GM19395 (cell line): Measurements from ENCODE around the gene AHI1.
A peak's percentile ranks its signal among the peaks of the same experiment; 100 is the strongest.

Source experiments
- ATAC-seq: cut with Tn5 transposase; IDR thresholded peaks from one replicate; pipeline ENCODE4 v1.9.1; 2021; ENCODE audit warnings: mild to moderate bottlenecking, moderate library complexity; ENCODE audit not compliant: unreplicated experiment

The AHI1 gene

DNA sequence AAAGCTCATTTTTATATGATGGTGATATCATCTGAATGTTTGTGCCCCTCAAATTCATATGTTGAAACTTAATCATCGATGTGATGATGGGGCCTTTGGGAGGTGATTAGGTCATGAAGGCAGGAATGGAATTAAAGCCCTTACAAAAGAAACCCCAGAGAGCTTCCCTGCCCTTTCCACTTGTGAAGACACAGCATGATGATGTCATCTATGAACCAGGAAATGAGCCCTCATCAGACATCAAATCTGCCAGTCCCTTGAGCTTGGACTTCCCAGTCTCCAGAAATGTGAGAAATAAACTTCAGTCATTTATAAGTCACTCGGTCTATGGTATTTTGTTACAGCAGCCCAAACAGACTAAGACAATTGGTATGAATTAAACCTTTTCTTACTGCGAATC is 163.4 kb downstream of the AHI1 start:
- no peak for ATAC-seq

DNA sequence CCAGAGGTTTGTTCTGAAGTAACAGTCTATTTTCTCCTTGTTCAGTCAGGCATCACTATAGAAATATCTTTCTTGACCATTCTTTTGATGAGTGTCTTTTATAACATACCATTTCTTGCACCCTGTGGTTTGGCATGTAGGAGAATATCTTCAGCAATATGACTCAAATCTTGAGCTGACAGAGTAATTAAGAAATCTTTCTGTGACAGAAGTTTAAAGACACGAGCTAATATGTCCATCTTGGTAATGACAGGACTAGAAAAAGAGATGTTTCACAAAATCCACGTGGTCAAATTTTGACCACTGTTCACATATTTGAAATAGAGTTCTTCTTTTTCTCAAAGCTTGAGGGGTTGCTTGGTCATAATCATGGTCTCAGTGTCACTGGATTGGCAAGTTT is 166.5 kb downstream of the AHI1 start:
- peak; percentile 25 for ATAC-seq

DNA sequence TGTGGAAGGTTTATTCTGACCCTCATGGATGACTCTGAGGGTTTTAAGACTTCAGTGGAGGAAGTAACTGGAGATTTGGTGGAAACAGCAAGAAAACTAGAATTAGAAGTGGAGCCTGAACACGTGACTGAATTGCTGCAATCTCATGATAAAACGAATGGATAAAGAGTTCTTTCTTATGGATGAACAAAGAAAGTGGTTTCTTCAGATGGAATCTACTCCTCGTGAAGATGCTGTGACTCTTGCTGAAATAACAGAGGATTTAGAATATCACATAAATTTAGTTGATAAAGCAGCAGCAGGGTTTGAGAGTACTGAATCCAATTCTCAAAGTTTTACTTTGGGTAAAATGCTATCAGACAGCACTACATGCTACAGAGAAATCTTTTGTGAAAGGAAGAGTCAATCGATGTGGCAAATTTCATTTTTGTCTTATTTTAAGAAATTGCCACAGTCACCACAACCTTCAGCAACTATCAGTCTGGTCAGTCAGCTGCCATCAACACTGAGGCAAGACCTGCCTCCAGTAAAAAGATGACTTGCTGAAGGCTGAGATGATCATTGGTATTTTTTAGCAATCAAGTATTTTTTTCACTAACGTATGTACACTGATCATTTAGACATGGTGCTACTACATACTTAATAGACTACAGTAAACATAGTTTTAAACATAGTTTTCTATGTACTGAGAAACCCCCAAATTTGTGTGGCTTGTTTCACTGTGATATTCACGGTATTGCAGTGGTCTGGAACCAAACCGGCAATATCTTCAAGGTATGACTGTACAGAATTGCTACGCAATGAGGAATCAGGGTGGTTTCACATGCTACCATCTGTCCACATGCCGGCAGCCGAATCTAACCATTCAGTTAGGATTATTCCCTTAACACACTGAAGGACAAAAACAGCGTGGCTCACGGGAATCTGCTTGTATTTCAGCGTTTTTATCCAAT is 167.4 kb downstream of the AHI1 start:
- peak; percentile 95 for ATAC-seq

DNA sequence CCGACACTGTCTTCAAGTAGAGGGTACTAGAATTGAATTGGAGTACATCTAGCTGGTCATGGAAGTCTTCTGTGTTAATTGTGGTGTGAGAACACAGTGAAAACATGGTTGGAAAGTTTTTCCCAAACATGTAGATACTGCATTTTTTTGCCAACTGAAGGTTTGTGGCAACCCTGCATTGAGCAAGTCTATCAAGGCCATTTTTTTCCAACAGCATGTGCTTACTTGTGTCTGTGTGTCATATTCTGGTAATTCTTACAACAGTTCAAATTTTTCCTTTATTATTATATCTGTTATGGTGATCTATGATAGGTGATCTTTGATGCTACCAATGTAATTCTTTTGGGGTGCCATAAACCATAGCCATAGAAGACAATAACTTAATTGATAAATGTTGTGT is 169.4 kb downstream of the AHI1 start:
- ATAC-seq: no peak

DNA sequence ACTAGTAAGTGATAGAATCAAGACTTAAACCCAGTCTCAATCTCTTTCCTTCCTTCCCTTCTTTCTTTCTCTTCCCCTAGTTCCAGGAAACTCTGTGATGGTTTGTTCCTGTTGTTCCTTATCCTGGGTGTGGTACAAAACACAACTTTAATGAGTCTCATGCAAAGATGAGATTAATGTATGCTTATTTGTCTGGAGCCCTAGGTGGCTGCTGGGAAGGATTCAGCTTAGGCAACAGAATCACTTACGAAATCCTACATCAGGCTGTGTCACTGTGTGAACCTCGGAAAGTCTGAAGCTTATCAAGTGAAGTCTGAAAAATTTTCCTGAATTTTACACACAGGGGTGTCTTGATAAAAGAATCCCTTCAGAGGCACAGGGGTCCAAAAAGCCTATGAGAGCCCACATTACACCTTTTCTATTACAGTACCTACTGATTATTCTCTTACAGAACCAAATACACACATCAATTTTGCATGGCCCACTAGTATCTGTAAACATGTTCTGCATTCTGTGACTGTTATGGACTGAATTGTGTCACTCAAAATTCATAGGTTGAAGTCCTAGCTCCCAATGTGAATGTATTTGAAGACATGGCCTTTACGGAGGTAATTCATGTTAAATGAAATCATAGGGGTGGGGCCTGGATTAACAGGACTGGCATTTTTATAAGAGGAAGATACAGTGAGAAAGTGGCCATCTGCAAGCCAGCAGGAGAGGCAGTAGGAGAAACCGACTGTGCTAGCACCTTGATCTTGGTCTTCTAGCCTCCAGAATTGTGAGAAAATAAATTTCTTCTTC is 171.7 kb downstream of the AHI1 start:
- ATAC-seq: no peak

DNA sequence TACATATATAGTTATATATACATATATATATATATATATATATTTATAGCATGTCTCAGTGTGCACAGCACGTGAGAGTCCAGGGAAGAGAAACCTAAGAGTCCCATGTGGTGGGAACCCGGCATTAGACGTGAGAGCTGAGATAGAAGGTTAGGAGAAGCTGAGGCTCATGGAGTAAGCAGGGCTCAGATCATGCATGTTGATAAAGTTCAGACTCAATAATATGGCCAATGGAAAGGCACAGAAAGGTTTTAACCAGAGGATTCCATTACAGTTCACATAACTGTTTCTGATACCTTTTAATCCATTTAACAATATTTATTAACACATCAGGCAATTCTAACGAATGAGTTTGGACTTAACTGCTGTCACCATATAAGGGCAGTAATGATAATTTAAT is 173.0 kb downstream of the AHI1 start:
- ATAC-seq: no peak

DNA sequence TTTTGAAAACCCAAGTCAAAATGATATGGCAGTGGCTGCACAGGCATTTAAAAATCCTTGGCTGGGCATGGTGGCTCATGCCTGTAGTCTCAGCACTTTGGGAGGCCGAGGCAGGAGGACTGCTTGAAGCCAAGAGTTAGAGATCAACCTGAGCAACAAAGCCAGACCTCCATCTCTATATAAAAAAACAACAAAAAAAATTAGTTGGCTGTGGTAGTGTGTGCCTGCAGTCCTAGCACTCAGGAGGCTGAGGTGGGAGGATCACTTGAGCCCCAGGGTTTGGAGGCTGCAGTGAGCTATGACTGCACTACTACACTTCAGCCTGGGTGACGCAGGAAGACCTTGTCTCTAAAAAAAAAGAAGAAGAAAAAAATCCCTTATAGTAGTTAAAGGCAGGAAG is 173.6 kb downstream of the AHI1 start:
- ATAC-seq: no peak

DNA sequence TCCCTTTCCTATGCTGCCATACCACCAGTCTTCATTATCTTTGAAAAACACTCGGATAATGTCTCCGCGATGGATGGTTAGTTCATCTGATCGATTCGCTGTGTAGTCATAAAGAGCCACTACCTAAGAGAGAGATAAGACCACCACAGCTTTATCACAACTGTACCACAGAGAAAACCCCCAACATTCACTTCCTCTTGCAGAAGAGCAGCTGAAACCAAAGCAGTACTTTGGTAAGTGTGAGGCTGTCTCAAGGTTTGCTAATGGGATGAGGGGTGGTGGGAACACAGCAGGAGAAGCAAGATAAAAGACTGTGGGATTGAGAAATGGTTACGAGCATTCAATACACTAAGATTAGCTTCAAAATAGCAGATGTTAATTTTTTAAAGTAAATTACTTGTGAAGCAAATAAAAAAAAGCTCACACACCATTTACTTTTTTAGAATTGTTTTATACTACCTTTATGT is 174.3 kb downstream of the AHI1 start:
- peak; percentile 96 for ATAC-seq

DNA sequence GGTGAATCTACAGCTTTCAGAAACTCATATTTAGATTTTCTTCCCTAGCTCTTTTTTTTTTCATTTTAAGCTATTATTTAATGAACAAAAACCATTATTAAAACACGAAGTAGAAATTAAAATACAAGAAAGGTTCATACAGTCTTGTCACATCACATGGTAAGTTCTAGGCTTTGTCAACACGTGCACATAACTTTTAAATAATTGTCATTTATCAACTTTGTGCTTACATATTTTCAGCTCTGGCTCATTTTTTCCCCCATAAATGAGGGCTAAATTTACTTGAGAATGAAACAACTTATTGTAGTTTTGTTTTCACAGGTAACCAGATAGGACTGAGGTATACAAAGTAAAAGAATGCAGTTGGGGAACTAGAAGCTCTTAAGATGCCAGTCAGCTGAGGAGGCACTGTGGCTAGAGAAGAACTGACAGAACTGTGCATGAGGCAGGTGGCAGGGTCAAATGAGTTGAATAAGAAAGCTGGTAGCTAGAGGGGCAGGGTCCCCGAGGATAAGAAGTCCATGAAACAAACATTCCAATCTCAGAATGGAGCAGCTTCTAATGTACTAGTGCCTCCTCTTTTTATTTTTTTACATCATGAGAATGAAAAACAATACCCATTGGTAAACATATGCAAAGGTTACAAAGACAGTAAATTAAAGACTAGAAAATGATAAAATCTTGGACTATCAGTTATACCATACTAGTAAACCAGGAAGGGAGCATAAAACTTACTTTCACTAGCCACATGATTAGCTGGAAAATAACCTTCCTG is 174.9 kb downstream of the AHI1 start:
- ATAC-seq: peak; percentile 71

DNA sequence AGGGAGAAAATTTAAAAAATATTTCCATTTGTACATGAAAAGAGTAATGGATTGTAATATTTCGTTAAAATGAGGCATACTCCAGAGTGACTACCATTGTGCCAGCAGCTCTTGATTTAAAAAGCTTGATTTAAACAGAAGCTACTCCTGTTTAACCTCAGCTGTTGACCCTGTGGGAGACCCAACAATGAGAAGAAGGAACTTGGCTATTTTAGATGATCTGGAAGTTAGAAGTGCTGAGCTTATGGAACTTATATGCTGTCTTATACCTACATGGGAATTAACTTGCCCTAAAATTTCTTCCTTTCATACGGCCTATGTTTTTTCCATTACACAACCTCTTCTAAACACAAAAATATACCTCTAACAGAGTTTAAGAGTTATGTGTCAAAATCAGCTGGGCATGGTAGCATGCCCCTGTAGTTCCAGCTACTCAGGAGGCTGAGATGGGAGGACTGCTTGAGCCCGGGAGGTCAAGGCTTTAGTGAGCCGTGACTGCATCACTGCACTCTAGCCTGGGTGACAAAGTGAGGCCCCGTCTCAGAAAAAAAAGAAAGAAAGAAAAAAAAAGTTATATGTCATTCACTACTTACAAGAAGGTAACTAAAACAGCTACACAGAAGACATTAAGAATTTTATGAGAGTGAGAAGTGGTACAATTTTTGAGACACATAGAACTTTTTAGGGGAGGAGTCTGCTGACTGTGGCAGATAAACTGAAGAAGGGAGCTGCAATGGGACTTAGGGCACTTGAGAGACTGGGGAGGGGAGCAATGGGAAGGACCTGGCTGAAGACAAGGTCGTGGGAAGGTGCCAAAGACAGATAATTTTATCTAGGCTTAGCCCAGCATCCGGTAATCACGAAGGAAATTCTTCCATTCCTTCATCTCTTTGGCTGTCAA is 176.6 kb downstream of the AHI1 start:
- no peak for ATAC-seq

DNA sequence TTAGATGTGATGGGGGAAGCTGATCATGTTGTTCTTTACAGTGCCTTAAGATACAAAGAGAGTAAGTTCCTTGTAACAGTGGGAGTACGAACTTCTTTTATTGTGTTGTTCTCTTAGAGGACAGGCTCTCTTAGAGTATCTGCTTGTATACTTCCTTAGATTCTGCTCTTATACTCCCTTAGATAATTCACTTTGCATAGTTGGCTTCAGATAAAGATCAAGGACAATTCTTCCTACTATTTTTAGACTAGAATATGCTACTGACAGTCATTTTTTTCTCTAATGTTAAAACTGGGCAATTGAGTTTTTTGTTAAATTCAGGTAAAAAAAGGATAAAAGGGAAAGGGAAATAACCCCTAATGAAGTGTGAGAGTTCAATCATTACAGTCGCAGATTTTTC is 177.7 kb downstream of the AHI1 start:
- no peak for ATAC-seq

DNA sequence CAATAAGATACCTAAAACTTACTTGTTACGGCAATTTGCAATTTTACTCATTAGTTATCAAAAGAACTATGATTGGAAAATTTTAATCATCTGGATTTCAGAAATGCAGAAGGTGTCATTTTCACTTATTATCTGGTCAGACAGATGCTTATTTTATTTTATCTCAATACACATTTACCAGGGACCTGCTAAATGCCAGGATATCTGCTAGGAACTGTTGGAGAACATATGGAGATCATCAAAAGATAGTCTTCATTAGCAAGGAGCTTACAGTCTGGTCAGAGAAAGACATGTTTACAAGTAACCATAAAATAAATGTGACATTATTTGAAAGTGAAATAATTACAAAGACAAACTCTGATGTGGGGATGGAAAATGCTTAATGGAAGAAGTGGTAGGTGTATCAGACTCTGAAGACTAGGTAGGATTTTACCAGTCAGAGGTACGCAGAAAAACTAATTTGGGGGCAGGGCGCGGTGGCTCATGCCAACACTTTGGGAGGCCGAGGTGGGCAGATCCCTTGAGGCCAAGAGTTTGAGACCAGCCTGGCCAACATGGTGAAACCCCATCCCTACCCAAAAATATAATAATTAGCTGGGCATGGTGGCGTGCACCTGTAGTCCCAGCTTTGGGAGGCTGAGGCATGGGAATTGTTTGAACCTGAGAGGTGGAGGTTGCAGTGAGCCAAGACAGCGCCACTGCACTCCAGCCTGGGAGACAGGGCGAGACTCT is 178.6 kb downstream of the AHI1 start:
- ATAC-seq: no peak

DNA sequence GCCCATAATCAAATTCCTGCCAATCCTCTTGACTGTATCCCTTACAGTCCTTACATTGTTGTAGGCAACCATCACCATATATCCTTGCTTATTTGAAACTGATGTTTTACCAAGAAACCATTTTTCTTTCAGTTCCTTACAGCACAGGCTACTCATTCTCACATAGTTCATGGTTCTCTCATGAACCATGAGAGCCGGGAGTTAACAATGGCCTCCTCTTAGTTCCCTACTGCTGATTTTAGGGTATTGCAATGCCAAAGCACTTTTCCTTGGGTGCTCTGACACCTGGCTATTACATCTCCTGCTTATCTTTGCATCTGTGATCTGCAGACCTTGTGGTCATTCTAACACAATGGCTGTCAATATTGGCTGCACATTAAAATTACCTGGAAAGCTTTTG is 183.0 kb downstream of the AHI1 start:
- no peak for ATAC-seq

DNA sequence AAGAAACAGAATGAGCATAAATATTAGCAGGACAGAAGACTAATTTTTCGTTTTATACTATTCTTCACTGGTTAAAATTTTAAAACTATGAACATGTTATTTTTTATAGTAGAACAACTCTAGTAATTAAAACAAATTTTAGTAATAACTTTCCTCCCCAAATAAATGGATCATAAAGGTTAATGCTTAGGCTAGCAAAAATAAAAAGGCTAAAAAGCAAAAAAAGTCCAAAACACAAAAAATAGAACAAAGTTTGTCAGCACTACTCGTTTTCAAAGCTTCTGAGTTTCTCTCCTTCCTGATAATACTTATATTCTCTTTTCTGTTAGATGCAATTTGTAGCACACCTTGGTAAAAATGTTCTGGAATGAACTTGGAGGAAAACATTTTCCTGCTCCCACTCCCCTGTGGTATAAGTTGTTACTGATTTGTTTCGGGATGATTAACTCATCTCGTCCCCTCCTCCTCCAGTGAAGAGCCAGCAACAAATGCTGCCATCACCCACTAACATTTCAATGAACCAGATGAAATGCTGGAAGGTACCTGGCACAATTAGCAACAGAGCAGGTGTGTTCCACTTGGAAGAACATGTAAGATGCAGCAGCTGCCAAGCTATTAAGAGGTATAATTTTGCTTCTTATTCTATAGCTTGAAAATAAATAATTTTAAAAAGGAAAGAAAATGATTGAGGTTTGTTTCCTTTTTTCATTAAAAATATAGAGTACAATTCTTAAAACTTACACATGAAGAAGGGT is 185.9 kb downstream of the AHI1 start:
- no peak for ATAC-seq

DNA sequence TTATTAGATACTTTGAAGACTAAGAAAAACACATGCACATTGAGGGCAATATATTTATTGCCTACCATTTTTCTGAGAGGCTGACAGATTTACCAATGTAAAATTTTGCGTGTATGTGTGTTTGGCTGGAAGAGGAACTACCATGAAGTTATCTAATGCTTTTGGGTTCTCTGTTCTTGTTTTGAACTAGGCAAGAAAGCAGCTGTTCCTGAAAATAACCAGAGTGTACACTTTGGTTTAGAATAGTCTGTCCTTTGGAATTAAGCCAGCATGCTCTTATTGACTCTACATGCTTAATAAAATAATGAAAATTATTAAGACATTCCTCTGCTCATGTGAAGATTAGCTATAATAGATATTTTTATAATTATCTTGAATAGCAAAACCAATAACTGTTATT is 187.2 kb downstream of the AHI1 start:
- ATAC-seq: no peak

DNA sequence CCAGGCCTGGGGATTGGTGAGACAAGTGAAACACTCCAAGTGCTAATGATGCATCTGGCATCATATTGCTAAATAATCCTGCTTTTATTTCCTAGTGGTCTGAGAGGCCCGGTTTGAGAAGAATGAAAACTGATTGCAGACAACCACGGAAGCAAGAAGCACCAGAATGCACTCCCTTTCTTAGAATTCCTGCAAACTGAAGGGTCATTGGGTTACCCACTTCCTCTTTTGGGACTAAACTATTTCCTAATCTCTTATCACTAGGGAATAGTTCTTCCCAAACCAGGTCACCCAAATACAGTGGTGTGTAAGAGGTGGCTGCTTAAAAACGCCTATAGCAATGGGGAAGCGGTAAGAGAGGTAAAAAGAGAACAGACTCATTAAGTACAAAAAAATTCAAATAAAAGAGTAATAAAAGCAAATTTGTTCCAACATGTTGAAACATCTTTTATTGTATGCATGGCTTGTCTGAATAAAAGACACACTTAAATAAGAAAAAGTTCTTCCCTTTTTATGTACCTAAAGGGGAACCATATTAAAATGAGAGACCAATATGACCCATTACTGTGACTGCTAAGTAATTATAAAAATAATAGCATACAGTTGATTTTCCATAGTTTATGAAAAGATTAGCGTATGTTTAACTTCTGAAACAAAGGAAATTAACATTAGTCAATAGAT is 190.7 kb downstream of the AHI1 start:
- no peak for ATAC-seq

DNA sequence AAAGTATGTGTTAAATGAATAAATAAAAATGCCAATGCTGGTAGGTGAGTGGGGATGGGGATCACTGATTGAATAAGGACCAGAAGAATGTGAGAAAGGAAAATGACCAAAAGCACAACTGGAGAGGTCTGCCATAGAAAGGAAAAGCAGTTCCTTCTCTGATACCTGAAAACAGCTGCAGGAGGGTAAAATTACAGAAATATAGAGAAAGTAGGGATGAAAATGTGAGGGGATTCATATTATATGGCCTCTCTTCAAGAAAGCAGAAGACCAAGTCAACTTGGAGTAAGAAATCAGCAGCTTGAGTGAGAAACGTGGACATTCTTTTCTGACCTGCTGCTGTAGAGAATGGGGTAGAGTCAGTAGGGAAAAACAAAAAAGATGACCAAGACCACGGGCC is 191.4 kb downstream of the AHI1 start:
- no peak for ATAC-seq

DNA sequence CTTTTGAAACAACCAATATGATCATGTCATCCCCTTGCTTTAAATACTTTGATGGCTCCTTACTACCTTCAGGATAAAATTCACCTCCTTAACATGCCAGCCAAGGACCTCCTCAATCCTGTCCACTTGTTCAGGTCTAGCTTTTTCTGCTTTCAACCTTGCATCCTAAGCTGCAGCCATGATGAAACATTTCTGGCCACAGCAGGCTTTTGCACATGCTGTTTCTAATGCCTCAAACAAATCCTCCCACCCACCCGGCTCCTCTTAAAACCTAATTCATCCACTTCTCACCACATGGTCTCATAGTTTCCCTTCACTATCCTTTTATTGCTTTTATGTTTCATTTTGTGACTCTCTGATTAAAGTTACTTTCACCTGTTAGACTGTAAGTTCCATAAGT is 191.9 kb downstream of the AHI1 start:
- no peak for ATAC-seq
